ENCODE data around the gene CCDC85C. TPM values are rescaled to one million over a fixed set of nuclear protein-coding genes. Genes with fewer than 3 reads are reported as not detected.

CCDC85C gene
- total RNA-seq, 6 experiments from 2014 or later, result 31.3 to 41.4 (median 34.3) TPM

DNA sequence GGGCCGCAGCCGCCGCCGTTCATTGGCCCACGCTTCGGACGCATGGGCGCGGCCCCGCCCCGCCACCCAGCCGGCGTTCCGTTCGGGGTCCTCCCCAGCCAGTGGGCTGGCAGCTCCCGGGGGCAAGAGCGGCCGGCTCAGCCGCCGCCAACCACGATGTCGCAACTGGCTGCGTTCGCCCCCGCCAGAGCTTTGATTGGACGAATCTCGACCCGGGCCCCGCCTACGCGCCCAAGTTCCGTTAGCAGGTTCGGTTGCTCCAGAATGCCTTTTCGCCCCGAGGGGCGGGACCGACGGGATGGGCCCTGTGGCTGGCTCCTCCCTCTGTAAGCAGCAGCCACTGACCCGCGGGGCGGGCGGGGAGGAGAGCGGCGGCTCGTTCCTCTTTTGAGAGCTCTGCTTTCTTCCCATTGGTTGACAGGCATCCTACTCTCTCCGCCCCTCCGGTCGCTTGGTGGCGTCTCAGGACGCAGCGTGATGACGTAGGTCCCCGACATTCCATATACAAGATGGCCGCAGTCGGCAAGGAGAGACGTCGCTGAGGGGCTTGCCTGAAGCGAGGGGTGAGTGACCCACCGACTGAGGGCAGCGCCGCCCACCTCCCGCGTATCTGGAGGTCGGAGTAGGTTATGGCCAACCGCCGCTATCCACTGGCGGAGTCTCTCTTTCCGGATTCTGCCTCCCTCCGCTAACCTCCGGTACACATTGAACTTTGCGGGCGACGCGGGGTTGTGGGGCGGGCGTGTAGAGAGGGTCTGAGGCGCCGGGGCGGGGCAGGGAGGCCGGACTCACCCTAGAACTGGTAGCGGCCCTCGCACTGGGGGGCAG is 122.9 kb downstream of the CCDC85C start, which contains the start of gene CCNK:
Gene CCNK, plus strand, starts transcription at position 493 of the 828 bp plus-strand sequence. CDS start 11,269 bp downstream, outside the sequence.
- peak within 1 kb of the TSS; percentile 99 for H3K27ac Mint-ChIP-seq
- H3K9me3 Mint-ChIP-seq, result no peaks in the 10 kb centered on the region
- DNase-seq, result peak; percentile 100
- H3K4me3 Mint-ChIP-seq, result peak within 1 kb of the TSS; percentile 99
- H3K27me3 Mint-ChIP-seq (ENCODE audit: insufficient read depth), result peaks cover 7% of the 10 kb centered on the region; the same call in 1 of the 2 replicates
- H3K36me3 Mint-ChIP-seq (ENCODE audit: low read depth), result peaks cover 10% of the 10 kb centered on the region; the same call in 1 of the 2 replicates
- TF ChIP-seq, protein P1, sequence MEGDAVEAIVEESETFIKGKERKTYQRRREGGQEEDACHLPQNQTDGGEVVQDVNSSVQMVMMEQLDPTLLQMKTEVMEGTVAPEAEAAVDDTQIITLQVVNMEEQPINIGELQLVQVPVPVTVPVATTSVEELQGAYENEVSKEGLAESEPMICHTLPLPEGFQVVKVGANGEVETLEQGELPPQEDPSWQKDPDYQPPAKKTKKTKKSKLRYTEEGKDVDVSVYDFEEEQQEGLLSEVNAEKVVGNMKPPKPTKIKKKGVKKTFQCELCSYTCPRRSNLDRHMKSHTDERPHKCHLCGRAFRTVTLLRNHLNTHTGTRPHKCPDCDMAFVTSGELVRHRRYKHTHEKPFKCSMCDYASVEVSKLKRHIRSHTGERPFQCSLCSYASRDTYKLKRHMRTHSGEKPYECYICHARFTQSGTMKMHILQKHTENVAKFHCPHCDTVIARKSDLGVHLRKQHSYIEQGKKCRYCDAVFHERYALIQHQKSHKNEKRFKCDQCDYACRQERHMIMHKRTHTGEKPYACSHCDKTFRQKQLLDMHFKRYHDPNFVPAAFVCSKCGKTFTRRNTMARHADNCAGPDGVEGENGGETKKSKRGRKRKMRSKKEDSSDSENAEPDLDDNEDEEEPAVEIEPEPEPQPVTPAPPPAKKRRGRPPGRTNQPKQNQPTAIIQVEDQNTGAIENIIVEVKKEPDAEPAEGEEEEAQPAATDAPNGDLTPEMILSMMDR (IDR thresholded peaks at IDR 0.05), result no peak
- H3K4me1 Mint-ChIP-seq (ENCODE audit: low read depth), result peaks cover 65% of the 10 kb centered on the region

GRCh38 chr14:99479906-99480869 is 123.8 kb downstream of the CCDC85C start, which contains the start of gene SETD3:
Gene SETD3 (minus strand): TSS chr14:99480859. CDS start chr14:99465805, 15,054 bp downstream.
- DNase-seq, result peak; percentile 63
- Mint-ChIP-seq H3K4me3 (peak within 1 kb of the TSS; percentile 99), H3K36me3 (ENCODE audit: low read depth) (peaks cover 10% of the 10 kb centered on the region; the same call in 1 of the 2 replicates), H3K27ac (peak within 1 kb of the TSS; percentile 99), H3K4me1 (ENCODE audit: low read depth) (peaks cover 66% of the 10 kb centered on the region), H3K27me3 (ENCODE audit: insufficient read depth) (peaks cover 7% of the 10 kb centered on the region; the same call in 1 of the 2 replicates), H3K9me3 (no peaks in the 10 kb centered on the region)
- TF ChIP-seq, protein P1 (IDR thresholded peaks at IDR 0.05), result peak; percentile 59

DNA sequence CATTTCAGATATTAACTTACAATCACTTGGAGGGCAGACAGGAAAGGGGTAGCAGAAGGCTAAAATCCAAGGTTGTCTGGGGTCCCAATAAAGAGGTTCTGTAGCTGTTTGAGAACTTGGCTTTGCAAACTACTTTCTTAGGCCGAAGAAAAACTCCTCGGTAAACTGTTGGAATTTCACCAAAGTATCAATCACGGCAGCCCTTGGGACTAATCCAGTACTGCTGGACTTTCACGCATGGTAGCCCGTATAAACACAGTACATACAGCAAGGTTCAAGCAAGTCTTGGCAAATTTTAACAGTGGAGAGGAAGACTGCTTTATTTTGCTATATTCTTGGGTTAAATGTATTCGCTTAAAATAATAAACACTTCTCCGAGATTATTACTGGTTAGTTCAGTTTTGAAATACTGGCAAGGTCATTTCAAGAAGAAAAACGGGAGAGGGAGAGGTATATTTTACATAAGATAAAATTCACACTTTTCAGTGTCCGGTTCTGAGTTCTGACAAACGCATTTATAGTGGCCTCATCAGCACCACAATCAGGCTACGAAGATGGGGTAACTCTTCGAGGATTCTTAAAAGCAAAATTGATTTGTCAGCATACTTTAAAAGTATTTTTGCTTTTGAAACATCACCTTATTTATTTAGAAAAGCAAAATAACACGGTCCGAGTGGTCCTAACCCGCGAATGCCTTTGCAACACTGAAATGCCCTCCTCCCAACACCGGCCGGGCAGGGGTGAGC is 124.7 kb downstream of the CCDC85C start:
- peaks cover 10% of the 10 kb centered on the region; the same call in 1 of the 2 replicates for H3K36me3 Mint-ChIP-seq (ENCODE audit: low read depth)
- H3K4me3 Mint-ChIP-seq, result peak overlapping the region; percentile 96
- H3K9me3 Mint-ChIP-seq, result no peaks in the 10 kb centered on the region
- H3K4me1 Mint-ChIP-seq (ENCODE audit: low read depth), result peaks cover 59% of the 10 kb centered on the region
- no peak for DNase-seq
- TF ChIP-seq, protein P1 (IDR thresholded peaks at IDR 0.05), result no peak
- H3K27me3 Mint-ChIP-seq (ENCODE audit: insufficient read depth), result peaks cover 7% of the 10 kb centered on the region; the same call in 1 of the 2 replicates
- H3K27ac Mint-ChIP-seq, result peak overlapping the region; percentile 92

GRCh38 chr14:99478128-99478527 is 125.9 kb downstream of the CCDC85C start:
- TF ChIP-seq, protein P1 (IDR thresholded peaks at IDR 0.05), result no peak
- Mint-ChIP-seq H3K27me3 (ENCODE audit: insufficient read depth) (peaks cover 7% of the 10 kb centered on the region; the same call in 1 of the 2 replicates), H3K27ac (peak overlapping the region; percentile 47), H3K4me1 (ENCODE audit: low read depth) (peaks cover 54% of the 10 kb centered on the region), H3K4me3 (peak overlapping the region; percentile 96), H3K9me3 (no peaks in the 10 kb centered on the region), H3K36me3 (ENCODE audit: low read depth) (peaks cover 10% of the 10 kb centered on the region; the same call in 1 of the 2 replicates)
- no peak for DNase-seq
